GM12892 (cell line): ENCODE data around the gene NPR2.

Experiments used
- DNase-seq: peaks from one replicate; pipeline ENCODE4 v3.0.0; 2011; ENCODE audit not compliant: insufficient read length
- FAIRE-seq: peaks from 2 replicates; lab custom pipeline; 2011; peaks lifted over from hg19 to GRCh38; lab: Jason Lieb, UNC
- POLR2A ChIP-seq: IDR thresholded peaks from 2 replicates; pipeline ENCODE4 v1.6.1; 2011; ENCODE audit warnings: low read depth, low read length, control low read depth
- POLR2AphosphoS5 ChIP-seq: IDR thresholded peaks from 2 replicates; pipeline ENCODE4 v1.6.1; 2011; ENCODE audit warnings: low read depth, low read length, control low read depth
- TAF1 ChIP-seq: IDR thresholded peaks from 2 replicates; pipeline ENCODE4 v1.6.1; 2011; ENCODE audit warnings: low read depth, mild to moderate bottlenecking, control low read depth, low read length, borderline replicate concordance

The NPR2 gene

GRCh38 chr9:35792024-35792813 lies 828 bp downstream of the NPR2 start:
- TF ChIP-seq POLR2A (no peak), TAF1 (no peak), POLR2AphosphoS5 (no peak)
- FAIRE-seq, result no peak
- no peak for DNase-seq

GRCh38 chr9:35792826-35793225 lies 1.4 kb downstream of the NPR2 start:
- TF ChIP-seq POLR2AphosphoS5 (no peak), TAF1 (no peak), POLR2A (no peak)
- FAIRE-seq (no peak), DNase-seq (no peak)

- FAIRE-seq, result no peak
- TF ChIP-seq TAF1 (no peak), POLR2A (no peak), POLR2AphosphoS5 (no peak)
- DNase-seq, result no peak
These were observed 2.1 kb downstream of the NPR2 start for GRCh38 chr9:35793461-35793860.

- DNase-seq (no peak), FAIRE-seq (no peak)
- TF ChIP-seq POLR2A, result no peak
- TF ChIP-seq POLR2AphosphoS5, result no peak
- no peak for TF ChIP-seq TAF1
These were observed 4.3 kb downstream of the NPR2 start for GRCh38 chr9:35795695-35796094.

GRCh38 chr9:35797311-35798109 lies 6.1 kb downstream of the NPR2 start:
- DNase-seq, result no peak
- FAIRE-seq, result no peak
- TF ChIP-seq POLR2A, result no peak
- no peak for TF ChIP-seq TAF1
- no peak for TF ChIP-seq POLR2AphosphoS5

- TF ChIP-seq TAF1, result no peak
- no peak for TF ChIP-seq POLR2AphosphoS5
- TF ChIP-seq POLR2A, result no peak
- DNase-seq (no peak), FAIRE-seq (peak; percentile 65)
These were observed 7.4 kb downstream of the NPR2 start for GRCh38 chr9:35798658-35799374.

- no peak for FAIRE-seq
- TF ChIP-seq TAF1, result no peak
These were observed 9.1 kb downstream of the NPR2 start for GRCh38 chr9:35800530-35800929.

GRCh38 chr9:35801328-35802128 lies 10.1 kb downstream of the NPR2 start:
- TF ChIP-seq POLR2A (no peak), POLR2AphosphoS5 (no peak), TAF1 (no peak)
- DNase-seq, result no peak
- FAIRE-seq, result no peak

More at GRCh38 chr9:35800530-35800929, 9.1 kb downstream of the NPR2 start:
- DNase-seq, result no peak

GRCh38 chr9:35806101-35806500 lies 14.7 kb downstream of the NPR2 start:
- no peak for DNase-seq
- FAIRE-seq, result no peak
- TF ChIP-seq POLR2A, result no peak
- TF ChIP-seq POLR2AphosphoS5, result no peak
- TF ChIP-seq TAF1, result no peak

GRCh38 chr9:35808433-35808832 lies 17.0 kb downstream of the NPR2 start:
- no peak for TF ChIP-seq POLR2AphosphoS5
- no peak for TF ChIP-seq POLR2A
- no peak for TF ChIP-seq TAF1
- FAIRE-seq, result no peak

More at GRCh38 chr9:35808433-35808832, 17.0 kb downstream of the NPR2 start:
- DNase-seq, result no peak
